ENCODE results near the gene TSPAN17.

The TSPAN17 gene

DNA sequence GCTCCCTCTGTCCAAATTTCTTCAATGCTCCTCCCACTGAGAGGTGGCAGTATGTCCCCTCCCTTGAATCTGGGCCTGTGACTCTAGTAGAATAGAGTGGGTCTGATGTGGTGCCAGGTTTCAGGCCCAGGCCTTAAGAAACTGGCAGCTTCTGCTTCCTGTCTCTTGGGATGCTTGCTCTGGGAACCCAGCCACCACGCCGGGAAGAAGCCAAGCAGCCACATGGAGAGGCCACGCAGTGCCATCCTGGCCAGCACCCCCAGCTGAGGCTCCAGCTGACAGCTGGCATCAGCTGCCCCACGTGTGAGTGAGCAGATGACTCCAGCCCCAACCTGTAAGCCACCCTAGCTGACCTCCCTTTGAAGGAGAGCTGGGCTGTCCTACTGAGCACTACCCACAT, 7.3 kb upstream of the TSPAN17 start:
- no peak overlapping the region for H3K4me3 ChIP-seq (replicated peaks; ENCODE audit: low read depth, low read length)
- TF ChIP-seq, protein P1, sequence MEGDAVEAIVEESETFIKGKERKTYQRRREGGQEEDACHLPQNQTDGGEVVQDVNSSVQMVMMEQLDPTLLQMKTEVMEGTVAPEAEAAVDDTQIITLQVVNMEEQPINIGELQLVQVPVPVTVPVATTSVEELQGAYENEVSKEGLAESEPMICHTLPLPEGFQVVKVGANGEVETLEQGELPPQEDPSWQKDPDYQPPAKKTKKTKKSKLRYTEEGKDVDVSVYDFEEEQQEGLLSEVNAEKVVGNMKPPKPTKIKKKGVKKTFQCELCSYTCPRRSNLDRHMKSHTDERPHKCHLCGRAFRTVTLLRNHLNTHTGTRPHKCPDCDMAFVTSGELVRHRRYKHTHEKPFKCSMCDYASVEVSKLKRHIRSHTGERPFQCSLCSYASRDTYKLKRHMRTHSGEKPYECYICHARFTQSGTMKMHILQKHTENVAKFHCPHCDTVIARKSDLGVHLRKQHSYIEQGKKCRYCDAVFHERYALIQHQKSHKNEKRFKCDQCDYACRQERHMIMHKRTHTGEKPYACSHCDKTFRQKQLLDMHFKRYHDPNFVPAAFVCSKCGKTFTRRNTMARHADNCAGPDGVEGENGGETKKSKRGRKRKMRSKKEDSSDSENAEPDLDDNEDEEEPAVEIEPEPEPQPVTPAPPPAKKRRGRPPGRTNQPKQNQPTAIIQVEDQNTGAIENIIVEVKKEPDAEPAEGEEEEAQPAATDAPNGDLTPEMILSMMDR (IDR thresholded peaks at IDR 0.05; ENCODE audit: low read length, missing control alignments) = no peak
- peak; percentile 35 for DNase-seq (ENCODE audit: low read depth)

GRCh38 chr5:176640616-176641015, 6.7 kb upstream of the TSPAN17 start:
- no peak overlapping the region for H3K4me3 ChIP-seq (replicated peaks; ENCODE audit: low read depth, low read length)
- no peak for DNase-seq (ENCODE audit: low read depth)
- TF ChIP-seq, protein P1 (IDR thresholded peaks at IDR 0.05; ENCODE audit: low read length, missing control alignments) = no peak

DNA sequence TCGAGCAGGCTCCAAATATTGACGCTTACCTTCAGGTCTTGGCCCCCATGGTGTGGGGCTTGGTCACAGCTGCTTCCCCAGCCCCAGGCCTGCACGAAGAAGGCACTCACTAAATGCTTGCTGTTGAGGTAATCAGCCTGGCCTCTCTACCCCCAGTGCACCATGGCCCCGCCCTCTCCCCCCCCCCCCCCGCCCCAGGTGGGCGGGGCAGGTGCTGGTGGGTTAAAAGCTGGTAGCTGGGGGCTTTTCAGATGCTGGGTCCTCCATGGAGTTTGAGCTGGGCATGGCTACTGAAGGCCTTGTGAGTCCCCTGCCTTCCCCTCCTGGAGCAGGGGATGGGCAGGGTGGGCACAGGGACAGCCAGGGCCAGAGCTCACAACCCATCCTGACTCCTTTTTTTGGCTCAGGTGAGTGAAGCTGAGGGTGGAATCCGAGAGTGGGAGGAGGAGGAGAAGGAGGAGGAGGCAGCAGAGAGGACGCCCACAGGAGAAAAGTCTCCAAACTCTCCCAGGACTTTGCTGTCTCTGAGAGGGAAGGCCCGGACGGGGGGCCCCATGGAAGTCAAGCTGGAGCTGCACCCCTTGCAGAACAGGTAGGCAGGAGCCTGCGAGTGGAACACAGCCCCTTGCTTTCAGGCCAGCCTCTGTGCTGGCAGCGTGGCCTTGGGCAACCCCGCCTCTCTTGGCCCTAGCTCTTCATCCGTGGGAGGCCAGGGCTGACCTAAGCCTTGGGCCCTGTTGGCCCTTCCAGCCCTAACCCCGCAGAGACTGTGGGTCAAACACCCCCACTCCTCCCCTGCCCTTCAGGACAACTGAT, 4.4 kb upstream of the TSPAN17 start:
- TF ChIP-seq, protein P1 (IDR thresholded peaks at IDR 0.05; ENCODE audit: low read length, missing control alignments) = no peak

GRCh38 chr5:176643491-176644219, 3.6 kb upstream of the TSPAN17 start:
- TF ChIP-seq, protein P1 (IDR thresholded peaks at IDR 0.05; ENCODE audit: low read length, missing control alignments) = no peak
- DNase-seq (ENCODE audit: low read depth) = no peak

More for the DNA sequence above, 4.4 kb upstream of the TSPAN17 start:
- no peak for DNase-seq (ENCODE audit: low read depth)
- no peak overlapping the region for H3K4me3 ChIP-seq (replicated peaks; ENCODE audit: low read depth, low read length)

GRCh38 chr5:176644294-176644693, 3.0 kb upstream of the TSPAN17 start:
- TF ChIP-seq, protein P1 (IDR thresholded peaks at IDR 0.05; ENCODE audit: low read length, missing control alignments) = no peak
- no peak for DNase-seq (ENCODE audit: low read depth)
- no peak overlapping the region for H3K4me3 ChIP-seq (replicated peaks; ENCODE audit: low read depth, low read length)

More at GRCh38 chr5:176643491-176644219, 3.6 kb upstream of the TSPAN17 start:
- no peak overlapping the region for H3K4me3 ChIP-seq (replicated peaks; ENCODE audit: low read depth, low read length)

DNA sequence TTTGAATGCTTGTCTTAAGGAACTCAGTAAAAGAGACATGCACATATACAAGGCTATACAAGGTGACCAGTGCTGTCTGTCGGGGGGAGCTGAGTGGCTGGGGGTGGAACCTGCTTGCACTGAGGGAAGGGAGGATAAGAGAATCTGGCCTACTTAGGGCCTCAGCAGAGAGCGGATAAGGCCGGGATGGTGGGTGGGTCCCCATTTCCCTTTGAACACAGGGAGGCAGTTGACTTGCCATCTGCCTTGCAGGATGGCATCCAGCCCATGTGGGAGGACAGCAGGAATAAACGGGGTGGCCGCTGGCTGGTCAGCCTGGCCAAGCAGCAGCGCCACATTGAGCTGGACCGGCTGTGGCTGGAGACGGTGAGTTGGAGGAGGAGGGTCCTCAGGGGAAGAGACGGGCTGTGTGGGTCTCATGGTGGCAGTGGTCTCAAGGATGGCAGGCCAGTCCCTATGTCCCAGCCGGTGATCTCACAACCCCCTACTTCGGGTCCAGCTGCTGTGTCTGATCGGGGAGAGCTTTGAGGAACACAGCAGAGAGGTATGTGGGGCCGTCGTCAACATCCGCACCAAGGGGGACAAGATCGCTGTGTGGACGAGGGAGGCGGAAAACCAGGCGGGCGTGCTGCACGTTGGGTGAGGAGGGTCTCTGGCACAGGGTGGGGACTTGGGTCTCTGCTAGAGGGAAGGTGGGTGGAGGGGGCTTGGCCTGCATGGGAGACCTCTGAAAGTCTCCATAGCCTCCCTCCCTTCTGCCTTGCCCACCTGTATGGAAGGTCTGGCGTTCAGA, 2.2 kb upstream of the TSPAN17 start:
- TF ChIP-seq, protein P1 (IDR thresholded peaks at IDR 0.05; ENCODE audit: low read length, missing control alignments) = no peak
- no peak for DNase-seq (ENCODE audit: low read depth)
- H3K4me3 ChIP-seq (replicated peaks; ENCODE audit: low read depth, low read length) = no peak overlapping the region
